Omental fat pad (tissue), 4 donors: ENCODE data around the gene ECHS1. TPM values are rescaled to one million over a fixed set of nuclear protein-coding genes. Genes with fewer than 3 reads are reported as not detected.

ENCODE experiments used
- ATAC-seq: fragments of 150-250 bp; one replicate; pipeline ENCODE4 v1.9.1; 2016; ENCODE audit warnings: mild to moderate bottlenecking, moderate library complexity; ENCODE audit not compliant: low FRiP score
- DNase-seq: peaks from one replicate; pipeline ENCODE4 v3.0.0-alpha.2; 2019; ENCODE audit warnings: low spot score
- total RNA-seq, 4 donors: library from RNA; depleted of rRNA; stranded (reverse); fragments of >200 nt; gene quantifications; one replicate each; pipeline ENCODE4 v1.1.0, GENCODE V29; 2016
- TF ChIP-seq, protein P1 (sequence below), 3 donors: fragments of 450-650 bp; IDR thresholded peaks; one replicate each; pipeline ENCODE4 v1.5.1; 2016 to 2017; ENCODE audit warnings: antibody characterized with exemption in 3 of 3, mild to moderate bottlenecking in 3 of 3, moderate library complexity in 2 of 3

Gene ECHS1
- total RNA-seq, 4 donors from 2014 or later: 96.0 to 197 (median 138) TPM

DNA sequence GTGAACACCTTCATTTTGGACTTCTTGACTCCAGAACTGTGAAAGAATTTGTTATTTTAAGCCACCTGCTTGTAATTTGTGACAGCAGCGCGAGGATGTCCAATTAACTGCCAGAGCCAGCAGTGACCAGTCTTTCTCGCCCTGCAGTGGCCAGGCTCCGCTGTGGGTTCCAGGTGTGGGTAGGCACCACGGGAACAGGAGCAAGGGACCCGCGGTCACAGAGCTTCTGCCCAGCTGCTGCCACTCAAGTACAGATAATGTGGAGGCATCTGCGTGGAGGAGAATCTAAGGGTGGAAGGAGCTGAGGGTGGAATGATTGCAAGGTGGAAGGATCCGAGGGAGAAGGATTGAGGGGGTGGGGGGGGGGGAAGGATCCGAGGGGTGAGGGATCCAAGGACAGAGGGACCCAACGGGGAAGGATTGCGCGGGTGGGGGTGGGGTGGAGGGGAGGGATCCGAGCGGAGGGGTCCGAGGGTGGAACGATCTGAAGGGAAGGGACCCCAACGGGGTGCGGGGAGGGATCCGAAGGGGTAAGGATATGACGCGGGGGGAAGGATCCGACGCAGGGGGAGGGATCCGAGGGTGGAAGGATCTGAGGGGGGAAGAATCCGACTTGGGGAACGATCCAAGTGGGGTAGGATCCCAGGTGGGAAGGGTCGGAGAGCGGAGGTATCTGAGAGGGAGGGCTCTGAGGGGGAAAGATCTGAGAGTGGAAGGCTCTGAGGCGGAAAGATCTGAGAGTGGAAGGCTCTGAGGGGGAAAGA lies 40.0 kb downstream of the ECHS1 start:
- no peak for ATAC-seq
- TF ChIP-seq, protein P1, sequence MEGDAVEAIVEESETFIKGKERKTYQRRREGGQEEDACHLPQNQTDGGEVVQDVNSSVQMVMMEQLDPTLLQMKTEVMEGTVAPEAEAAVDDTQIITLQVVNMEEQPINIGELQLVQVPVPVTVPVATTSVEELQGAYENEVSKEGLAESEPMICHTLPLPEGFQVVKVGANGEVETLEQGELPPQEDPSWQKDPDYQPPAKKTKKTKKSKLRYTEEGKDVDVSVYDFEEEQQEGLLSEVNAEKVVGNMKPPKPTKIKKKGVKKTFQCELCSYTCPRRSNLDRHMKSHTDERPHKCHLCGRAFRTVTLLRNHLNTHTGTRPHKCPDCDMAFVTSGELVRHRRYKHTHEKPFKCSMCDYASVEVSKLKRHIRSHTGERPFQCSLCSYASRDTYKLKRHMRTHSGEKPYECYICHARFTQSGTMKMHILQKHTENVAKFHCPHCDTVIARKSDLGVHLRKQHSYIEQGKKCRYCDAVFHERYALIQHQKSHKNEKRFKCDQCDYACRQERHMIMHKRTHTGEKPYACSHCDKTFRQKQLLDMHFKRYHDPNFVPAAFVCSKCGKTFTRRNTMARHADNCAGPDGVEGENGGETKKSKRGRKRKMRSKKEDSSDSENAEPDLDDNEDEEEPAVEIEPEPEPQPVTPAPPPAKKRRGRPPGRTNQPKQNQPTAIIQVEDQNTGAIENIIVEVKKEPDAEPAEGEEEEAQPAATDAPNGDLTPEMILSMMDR (IDR thresholded peaks at IDR 0.05): no peak
- no peak for DNase-seq

DNA sequence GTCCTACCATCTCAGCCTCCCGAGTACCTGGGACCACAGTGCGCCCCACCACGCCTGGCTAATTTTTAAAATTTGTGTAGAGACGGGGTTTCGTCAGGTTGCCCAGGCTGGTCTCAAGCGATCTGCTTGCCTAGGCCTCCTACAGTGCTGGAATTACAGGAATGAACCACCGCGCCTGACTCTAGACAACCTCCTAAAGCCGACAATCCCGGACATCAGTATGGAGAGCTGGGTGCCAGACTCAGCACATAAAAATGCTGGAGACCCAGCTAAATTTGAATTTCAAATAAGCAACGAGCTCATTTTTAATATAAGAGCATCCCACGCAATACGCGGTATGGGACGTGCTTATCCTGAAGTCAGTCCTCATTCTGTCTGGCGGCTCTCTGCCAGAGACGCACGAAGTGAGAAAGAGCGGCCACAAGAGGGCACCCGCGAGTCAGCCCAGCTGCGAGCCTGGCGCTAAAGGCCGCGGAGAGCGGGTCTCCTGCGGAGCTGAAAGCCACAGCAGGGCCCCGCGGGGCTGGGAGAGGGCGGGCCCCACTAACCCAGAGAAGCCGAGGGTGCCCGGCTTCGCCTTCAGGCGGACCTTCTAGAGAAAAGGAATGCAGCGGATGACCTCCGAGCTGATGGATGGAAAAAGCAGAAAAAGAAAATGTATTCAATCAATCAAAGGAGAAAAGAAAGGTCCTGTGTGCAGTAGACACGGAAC lies 43.5 kb downstream of the ECHS1 start:
- TF ChIP-seq, protein P1 (IDR thresholded peaks at IDR 0.05): peak in 1 of 3 donors; percentile 51
- DNase-seq (peak; percentile 84), ATAC-seq (peak; percentile 81)

DNA sequence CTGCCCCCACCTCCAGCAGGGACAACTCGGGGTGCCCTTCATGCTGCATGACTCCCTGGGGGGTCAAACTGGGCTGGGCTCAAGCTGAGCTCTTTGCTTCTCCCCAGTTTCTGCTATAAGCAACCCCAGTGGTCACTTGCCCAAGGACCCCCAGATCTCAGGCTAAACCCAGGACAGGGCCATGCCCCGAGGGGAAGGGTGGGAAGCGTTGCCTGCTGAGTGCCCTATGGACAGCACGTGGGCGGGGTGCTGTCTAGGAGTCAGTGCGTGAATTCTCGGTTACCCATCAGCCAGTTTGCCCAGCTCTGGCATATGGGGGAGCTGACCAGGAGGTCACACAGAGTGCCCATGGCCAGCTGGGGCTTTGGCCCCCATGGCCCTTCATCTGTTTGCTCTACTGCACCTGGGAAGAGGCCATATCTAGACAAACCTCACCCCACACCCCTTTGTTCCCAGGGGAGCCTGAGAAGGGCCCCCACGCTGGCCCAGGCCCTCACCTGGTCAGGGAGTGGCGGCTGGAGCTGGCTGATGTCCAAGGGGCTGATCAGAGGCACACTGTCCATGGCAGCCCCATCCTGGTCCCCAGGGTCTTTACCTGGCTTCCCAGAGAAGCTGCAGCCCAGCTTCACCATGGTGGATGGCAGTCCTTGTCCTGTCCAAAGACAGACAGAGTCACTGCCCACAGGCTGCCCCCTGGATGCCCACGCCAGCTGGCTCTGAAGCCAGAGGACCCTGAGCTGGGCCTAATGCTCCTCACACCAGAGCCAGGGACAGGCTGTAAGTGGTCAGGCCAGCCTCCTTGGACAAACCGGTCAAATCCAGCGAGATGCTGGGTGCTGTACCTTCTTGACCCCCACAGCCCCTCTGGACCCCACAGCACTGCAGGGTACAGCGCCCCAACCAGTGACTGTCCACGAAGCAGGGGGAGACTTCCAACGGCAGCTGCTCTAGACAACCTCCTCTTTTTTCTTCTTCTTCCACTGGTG lies 44.5 kb downstream of the ECHS1 start:
- TF ChIP-seq, protein P1 (IDR thresholded peaks at IDR 0.05): no peak
- DNase-seq (no peak), ATAC-seq (no peak)

DNA sequence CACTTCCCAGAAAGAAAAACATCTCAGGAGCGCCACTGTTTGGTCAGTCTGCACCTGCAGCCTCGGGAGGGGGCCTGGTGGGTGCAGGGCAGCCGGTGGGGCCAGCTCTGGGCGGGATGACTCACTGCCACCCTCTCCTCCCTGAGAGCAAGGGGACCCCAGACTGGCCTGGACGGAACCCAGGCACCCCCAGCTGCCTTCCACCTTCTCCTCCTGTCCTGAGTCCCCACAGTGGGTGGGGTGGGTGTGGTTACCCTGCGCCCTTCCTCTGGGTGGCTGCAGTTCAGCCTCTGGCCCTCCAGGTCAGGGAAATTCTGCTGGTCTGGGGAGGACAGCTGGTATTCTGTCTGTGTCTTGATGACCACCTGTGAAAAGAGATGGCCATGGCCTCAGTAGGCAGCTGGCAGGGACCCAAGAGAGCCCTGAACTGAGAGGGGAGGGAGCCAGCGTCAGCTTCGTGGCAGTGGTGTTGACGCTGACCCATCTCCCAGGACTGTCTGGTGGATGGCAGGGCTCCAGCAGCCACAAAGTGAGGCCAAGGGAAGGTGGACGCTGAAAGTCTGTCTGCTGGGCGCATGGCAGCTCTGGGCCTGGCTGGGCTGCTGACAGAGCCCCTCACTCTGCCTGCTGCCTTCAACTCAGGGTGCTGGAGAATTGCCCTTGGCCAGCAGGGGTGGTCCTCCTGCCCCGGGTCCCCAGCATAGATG lies 45.4 kb downstream of the ECHS1 start:
- no peak for DNase-seq
- TF ChIP-seq, protein P1 (IDR thresholded peaks at IDR 0.05): no peak
- no peak for ATAC-seq

GRCh38 chr10:133326745-133327650 lies 46.2 kb downstream of the ECHS1 start:
- DNase-seq (no peak), ATAC-seq (no peak)
- TF ChIP-seq, protein P1 (IDR thresholded peaks at IDR 0.05): no peak
